GM19452 (cell line): ENCODE results near the gene EFNA1.
A peak's percentile ranks its signal among the peaks of the same experiment; 100 is the strongest.

Source experiments
- ATAC-seq: cut with Tn5 transposase; IDR thresholded peaks from one replicate; pipeline ENCODE4 v1.9.1; 2021; ENCODE audit not compliant: unreplicated experiment

The EFNA1 gene

GRCh38 chr1:155173478-155174323 lies 46.0 kb downstream of the EFNA1 start, which contains the start of gene TRIM46:
Gene TRIM46, plus strand, starts transcription at chr1:155173849. Its CDS starts 118 bp downstream, at chr1:155173967.
- no peak for ATAC-seq

DNA sequence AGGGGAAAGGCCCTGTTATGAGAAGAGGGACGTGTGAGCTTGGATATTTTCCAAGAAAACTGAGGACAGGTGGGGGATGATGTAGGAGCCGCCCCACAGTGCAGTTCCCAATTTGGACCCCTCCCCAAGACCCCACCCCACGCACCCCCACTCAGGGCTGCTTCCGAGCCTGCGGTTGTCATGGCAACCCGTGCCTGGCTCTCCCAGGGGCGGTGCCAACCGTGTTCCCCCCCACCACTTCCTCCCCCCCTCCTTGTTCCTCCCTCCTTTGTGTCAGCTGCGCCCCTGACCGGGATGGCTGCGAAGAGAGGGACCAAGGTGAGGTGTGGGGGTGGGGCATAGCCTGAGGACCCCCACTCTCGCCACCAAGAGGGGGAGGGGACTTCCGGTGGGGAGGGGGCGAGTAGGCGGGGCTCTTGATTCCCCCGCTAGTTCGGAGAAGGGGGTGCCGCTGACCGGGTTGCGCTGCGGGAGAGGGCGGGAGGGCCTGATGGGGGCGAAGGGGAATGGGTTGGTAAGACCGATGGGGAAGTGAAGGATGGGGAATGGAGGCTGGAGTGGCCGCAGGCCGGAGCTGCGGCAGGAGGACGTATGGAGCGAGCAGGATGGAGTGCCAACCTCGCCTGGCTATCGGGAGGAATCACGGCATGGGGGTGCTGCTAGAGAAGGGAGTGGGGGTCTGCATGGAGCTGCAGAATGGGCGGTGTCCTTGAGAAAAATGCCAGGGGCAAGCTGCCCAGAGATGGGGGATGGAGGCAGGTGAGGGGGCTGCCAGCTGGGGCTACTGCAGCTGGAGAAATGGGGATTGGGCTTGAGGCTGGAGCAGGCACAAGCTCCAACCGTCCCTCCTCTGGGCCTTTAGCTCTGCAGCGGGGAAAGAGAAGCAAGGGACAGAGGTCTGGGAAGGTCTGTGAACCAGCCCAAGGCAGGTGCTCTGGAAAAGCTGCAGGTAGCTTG lies 46.9 kb downstream of the EFNA1 start:
- ATAC-seq = no peak

- ATAC-seq = no peak
Measured at GRCh38 chr1:155175281-155175926, 47.7 kb downstream of the EFNA1 start.

- ATAC-seq = no peak
Measured at GRCh38 chr1:155175927-155176371, 48.3 kb downstream of the EFNA1 start.

DNA sequence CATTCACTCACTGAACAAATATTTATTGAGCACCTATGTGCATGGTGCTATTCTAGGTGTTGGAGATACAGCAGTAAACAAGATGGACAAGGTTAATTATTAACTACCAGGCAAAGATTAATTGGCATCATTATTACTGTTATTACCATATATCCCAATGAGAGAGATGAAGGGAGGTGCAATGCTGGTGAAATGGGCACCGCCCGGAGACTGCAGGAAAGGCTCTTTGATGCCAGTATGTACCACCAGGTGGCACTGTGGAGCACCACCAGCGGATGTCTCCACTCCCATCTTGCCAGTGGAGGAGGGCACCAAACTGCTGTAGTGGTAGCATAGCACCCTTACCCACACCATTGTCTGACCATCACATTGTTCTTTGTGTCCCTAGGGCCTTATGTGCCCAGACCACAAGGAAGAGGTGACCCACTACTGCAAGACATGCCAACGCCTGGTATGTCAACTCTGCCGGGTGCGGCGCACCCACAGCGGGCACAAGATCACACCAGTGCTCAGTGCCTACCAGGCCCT lies 48.9 kb downstream of the EFNA1 start:
- ATAC-seq = peak; percentile 40

GRCh38 chr1:155177192-155177917 lies 49.7 kb downstream of the EFNA1 start:
- ATAC-seq = no peak

GRCh38 chr1:155177918-155178281 lies 50.2 kb downstream of the EFNA1 start:
- no peak for ATAC-seq

- no peak for ATAC-seq
Measured at GRCh38 chr1:155178441-155179111, 50.9 kb downstream of the EFNA1 start.

GRCh38 chr1:155179112-155180031 lies 51.7 kb downstream of the EFNA1 start:
- no peak for ATAC-seq

GRCh38 chr1:155181371-155182051 lies 53.8 kb downstream of the EFNA1 start:
- ATAC-seq = no peak

- ATAC-seq = no peak
Measured at GRCh38 chr1:155182052-155182550, 54.4 kb downstream of the EFNA1 start.

GRCh38 chr1:155183775-155184221 lies 56.1 kb downstream of the EFNA1 start:
- no peak for ATAC-seq

GRCh38 chr1:155184351-155184811 lies 56.7 kb downstream of the EFNA1 start:
- no peak for ATAC-seq
